NCI-H524 treated with DMSO at 0.1 percent for 48 hours (cell line): Measurements from ENCODE around the gene STK16.

Experiments used
- DNase-seq: peaks from one replicate; lab custom pipeline; 2025; lab: John Stamatoyannopoulos, UW

STK16 gene

DNA sequence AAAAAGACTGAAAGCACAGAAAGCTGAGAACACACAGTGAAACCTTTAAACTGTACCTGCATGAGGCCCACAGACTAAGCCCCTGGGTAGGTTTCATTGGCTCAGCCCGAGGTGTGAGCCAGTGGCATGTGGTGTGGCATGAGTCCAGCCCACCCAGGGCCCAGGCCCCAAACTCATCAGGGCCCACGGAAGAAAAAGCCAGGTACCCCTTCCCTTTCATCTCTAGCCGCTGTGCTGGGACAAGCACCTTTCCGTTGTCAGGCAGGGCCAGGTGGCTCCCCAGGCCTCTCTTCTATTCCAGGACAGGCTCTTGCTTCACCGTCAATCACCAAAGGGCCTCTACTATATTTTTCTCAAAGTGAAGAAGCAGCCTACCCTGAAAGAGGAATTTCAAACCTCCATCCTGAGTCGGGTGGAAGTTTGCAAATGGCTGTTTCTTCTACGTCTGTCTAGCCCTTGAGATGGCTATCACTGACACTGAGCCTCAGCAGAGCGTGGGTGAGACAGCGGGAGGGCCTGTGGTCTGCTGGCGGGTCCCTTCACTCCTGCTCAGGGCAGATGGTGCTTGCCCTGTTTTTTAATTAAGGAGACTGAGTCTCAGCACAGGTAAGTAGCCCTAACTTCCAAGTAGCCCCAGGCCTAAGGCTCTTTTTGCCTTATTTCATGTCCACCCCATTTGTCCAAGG is 42.4 kb downstream of the STK16 start:
- no peak for DNase-seq

DNA sequence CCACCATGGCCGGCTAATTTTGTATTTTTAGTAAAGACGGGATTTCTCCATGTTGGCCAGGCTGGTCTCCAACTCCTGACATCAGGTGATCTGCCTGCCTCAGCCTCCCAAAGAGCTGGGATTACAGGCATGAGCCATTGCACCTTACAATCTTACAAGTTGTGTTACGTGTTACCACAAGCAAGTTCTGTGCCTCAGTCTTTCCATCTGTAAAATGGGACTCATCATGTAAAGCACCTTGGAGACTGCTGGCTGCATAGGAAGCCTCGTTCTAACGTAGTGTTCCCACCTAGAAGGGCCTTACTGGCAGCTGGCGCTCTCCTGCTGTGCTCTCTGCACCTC is 43.9 kb downstream of the STK16 start:
- DNase-seq, result no peak

DNA sequence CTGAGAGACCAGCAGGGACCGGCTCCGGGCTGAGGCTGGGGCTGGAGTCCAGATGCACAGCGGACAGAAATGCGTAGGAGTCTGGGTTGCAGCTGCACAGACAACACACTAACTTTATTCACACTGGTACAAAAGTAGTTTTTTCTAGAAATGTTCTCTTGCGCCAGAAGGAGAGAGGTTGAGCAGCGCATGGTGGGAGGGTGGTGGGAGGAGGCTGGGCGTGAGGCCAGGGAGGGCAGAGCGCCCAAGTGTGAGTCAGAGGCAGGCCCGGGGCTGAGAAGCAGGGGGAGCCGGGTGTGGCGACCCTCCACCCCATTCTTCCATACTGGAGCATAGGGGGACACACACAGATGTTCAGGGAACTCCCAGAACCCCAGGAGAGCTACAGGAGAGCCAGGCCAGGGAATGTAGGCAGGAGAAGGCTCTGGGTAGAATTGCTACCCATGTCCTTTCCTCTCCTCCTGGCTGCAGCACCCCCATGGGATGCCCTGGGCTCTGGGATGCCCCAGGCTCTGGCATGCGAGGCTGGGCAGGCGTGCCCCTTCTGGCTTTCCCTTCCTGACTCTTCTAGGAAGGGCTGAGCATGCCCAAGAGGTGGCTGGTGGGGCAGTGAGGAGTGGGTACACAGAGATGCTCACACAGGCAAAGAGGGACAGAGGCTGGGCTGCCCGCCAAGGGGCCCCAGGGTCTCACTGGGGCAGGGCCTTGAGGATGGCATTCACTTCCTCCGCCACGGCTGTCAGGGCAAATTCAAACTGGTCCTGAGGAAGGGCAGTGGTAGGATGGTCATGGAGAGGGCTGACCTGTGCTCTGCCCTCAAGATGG is 44.5 kb downstream of the STK16 start:
- no peak for DNase-seq

DNA sequence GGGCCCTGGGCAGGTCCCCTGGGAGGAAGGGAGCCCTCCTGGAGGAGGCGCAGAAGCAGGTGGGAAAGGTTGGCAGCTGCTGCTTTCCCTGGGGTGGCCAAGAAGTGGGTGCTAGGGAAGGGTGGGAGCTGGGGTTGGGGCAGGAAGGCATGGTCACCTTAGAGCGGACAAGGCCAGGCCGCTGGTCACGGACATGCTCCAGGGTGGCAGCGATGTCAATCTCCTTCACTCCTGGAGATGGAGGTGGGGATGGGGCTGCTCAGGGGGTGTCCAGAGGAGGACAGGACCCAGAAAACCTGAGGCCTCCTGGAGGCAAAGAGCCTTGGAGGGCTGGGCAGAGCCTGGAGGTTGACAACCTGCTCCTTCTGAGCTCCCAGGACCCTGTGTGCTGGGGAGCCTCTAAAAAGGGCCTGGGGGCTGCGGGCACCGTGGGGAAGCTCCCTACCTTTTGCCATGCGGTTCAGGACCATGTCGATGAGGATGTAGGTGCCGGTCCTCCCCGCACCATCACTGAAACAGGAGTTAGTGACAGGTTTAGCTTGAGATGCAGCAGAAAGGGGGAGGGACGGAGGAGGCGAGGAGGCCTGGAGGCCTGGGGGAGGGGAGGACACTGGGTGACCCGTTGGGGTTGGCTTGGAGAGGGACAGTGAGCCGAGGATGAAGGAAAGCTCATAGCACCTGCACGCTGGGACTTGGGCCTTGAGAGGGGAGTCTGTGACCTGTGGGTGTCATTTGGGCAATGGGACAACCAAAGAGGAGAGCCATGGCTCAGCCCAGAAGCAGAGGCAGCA is 45.3 kb downstream of the STK16 start:
- no peak for DNase-seq

GRCh38 chr2:219291394-219291793 is 46.1 kb downstream of the STK16 start:
- DNase-seq, result no peak

- DNase-seq, result no peak
These were observed 46.7 kb downstream of the STK16 start for GRCh38 chr2:219291910-219292490.

- DNase-seq, result no peak
These were observed 47.3 kb downstream of the STK16 start for GRCh38 chr2:219292616-219293015.

DNA sequence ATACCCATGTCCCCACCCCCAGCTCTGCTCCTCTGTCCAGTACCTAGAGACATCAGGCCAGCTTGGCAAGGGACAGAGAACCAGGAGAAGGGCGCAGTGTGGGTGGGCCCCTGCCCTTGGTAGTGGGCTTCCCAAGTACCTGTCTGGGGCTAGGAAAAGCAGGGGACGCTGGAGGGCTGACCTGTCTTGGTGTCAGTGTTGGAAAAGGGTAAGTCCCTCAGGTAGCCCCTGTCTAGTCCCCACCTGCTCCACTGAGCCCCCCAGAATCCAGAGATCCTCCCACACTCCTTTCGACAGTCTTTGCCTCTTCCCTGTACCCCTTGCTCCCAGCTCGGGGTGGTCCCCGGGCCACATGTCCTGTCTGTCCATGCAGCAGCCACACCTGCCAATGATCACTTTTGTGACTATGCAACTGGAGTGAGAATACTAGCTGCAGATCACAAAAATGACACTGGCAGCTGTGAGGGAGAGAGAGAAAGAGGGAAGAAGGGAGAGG is 48.5 kb downstream of the STK16 start:
- DNase-seq, result no peak

DNA sequence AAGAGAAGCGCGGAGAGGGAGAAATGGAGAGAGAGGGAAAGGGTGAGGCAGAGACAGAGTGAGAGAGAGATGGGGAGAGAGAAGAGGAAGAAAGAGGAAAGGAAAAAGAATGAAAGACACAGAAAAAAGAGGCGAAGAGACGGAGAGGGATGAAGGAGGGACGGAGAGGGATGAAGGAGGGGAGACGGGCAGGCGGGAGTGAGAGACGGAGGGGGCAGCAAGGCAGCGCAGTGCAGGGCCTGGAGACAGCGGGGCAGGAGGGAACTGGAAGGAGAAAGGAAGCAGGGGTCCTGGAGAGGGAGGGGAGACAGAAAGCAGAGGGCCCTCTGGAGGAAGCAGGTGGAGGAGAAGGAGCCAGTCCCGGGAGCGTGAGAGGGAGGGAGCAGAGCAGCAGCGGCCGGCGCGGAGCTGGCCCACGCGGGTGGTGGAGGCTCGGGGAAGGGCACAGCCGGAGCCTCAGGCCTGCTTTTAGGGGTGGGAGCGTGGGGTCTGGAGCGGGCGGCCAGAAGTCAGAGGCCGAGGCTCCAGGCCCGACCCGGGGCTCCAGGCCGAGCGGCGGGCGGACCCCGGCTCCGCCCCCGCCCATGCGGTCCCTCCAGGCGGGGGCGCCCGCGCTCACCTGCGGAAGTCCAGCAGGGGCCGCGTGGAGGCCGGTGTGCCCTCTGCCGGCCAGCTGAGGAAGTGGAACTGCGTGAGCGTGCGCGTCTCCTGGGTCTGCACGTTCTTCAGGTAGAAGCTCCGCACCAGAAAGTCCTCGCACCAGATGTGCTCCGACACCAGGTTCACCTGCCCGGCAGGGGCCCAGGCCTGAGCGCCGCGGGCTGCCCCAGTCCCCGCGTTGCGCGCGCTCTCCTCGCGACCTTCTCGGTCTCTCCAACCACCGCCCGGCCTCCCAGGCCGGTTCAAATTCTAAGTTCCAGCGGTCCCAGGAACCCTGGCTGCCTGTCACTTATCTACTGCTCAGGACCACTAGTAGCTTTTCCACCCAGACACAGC is 49.4 kb downstream of the STK16 start:
- no peak for DNase-seq

- DNase-seq, result no peak
These were observed 50.9 kb downstream of the STK16 start for GRCh38 chr2:219296142-219296541.

- no peak for DNase-seq
These were observed 51.5 kb downstream of the STK16 start for GRCh38 chr2:219296631-219297391.

DNA sequence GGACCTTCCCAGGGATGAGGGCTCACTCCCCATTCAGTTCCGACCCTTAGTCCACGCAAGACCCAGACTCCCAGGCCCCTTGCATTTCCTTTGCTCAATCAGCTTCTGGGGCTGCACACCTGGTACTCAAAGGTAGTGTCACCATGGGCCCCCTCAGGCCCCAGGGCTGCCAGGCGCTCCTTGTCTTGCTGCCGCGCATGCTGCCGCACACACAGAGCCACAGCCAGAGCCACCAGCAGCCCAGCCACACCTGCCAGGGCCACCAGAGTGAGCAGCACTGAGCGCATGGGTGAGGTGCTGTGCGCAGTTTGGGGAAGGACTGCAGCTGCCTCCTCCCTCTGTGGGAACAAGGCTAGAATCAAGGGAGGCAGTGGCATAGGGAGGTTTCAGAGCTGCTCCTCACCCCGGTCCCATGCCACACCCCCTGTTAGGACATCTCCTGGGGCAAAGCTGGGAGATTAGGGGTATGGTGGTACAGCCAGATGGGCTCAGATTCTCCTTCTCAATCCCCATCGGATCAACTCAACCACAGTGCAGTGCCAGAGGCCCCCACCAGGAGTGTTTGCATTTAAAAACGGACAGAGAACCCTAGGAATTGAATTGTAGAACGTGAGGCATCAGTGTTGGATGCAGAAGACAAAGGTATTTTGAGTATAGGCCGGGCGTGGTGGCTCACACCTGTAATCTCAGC is 52.6 kb downstream of the STK16 start:
- DNase-seq, result no peak

GRCh38 chr2:219298759-219299371 is 53.6 kb downstream of the STK16 start:
- DNase-seq, result no peak

DNA sequence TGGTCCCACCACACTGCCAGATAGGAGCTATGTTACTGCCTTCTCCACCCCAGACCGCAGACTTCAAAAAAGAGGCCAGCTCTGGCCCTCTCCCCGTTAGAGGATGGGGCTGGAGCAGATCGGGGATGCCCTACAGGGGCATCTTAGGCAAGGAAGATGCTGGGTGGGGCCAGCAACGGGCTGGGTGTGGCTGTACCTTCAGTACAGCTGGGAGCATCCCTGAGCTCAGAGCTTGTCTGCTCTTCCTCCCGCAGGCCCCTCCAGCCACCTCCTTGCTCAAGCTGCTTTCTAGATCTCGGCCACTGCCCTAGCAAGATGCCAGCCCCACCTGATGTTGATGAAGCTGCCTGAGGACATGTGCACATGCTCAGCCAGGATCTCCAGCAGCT is 54.1 kb downstream of the STK16 start:
- no peak for DNase-seq
